Stimulated activated naive CD4-positive, alpha-beta T cell treated with Interleukin-2 at 50 U/mL for 16 hours (primary cell): Measurements from ENCODE around the gene LSS.

Source experiments
- DNase-seq: peaks from one replicate; lab custom pipeline; 2025; lab: John Stamatoyannopoulos, UW

The LSS gene

GRCh38 chr21:46168659-46169386 is 59.8 kb downstream of the LSS start:
- no peak for DNase-seq

- no peak for DNase-seq
Measured at GRCh38 chr21:46168238-46168637, 60.3 kb downstream of the LSS start.

- DNase-seq: no peak
Measured at GRCh38 chr21:46165098-46165497, 63.5 kb downstream of the LSS start.

- DNase-seq: no peak
Measured at GRCh38 chr21:46163380-46163779, 65.2 kb downstream of the LSS start.

- no peak for DNase-seq
Measured at GRCh38 chr21:46161633-46162592, 66.7 kb downstream of the LSS start.

GRCh38 chr21:46160907-46161632 is 67.5 kb downstream of the LSS start:
- no peak for DNase-seq

GRCh38 chr21:46160657-46160906 is 68.0 kb downstream of the LSS start:
- DNase-seq: no peak

- no peak for DNase-seq
Measured at GRCh38 chr21:46159841-46160656, 68.5 kb downstream of the LSS start.

- no peak for DNase-seq
Measured at GRCh38 chr21:46159390-46159789, 69.2 kb downstream of the LSS start.

GRCh38 chr21:46158666-46159300 is 69.8 kb downstream of the LSS start:
- no peak for DNase-seq

- no peak for DNase-seq
Measured at GRCh38 chr21:46157987-46158451, 70.6 kb downstream of the LSS start.

GRCh38 chr21:46157396-46157986 is 71.1 kb downstream of the LSS start:
- DNase-seq: no peak

GRCh38 chr21:46156678-46157077 is 71.9 kb downstream of the LSS start:
- no peak for DNase-seq

- no peak for DNase-seq
Measured at GRCh38 chr21:46156378-46156645, 72.3 kb downstream of the LSS start.

- no peak for DNase-seq
Measured at GRCh38 chr21:46155514-46156377, 72.8 kb downstream of the LSS start, which contains the start of gene FTCD. Gene FTCD, minus strand, starts transcription at chr21:46155579. Its CDS starts 56 bp downstream, at chr21:46155523.

GRCh38 chr21:46154955-46155513 is 73.5 kb downstream of the LSS start:
- DNase-seq: no peak

GRCh38 chr21:46154155-46154954 is 74.2 kb downstream of the LSS start:
- no peak for DNase-seq

GRCh38 chr21:46153247-46154154 is 75.1 kb downstream of the LSS start:
- peak; percentile 24 for DNase-seq
